Left kidney (tissue), 2 donors: ENCODE data around the gene TRIM75. TPM values are rescaled to one million over a fixed set of nuclear protein-coding genes. Genes with fewer than 3 reads are reported as not detected.
A peak's percentile ranks its signal among the peaks of the same experiment; 100 is the strongest.
"Not testable (repeated sequence)": the region's sequence is repeated elsewhere in the genome, so short reads cannot be mapped to it uniquely, and the experiment has no call there.

Experiments
- DNase-seq: peaks from one replicate; pipeline ENCODE4 v3.0.0-alpha.2; 2013
- polyA plus RNA-seq: library from polyadenylated mRNA; unstranded; fragments of 120-200 nt; gene quantifications from one replicate; pipeline ENCODE4 v1.2.1, GENCODE V29; 2013; ENCODE audit not compliant: insufficient read length

Gene TRIM75
- polyA plus RNA-seq, 1 donor: 0.10 TPM

- no peak for DNase-seq
Measured at GRCh38 chr4:165077034-165077578, 23.4 kb downstream of the TRIM75 start.

- DNase-seq: peak; percentile 17
Measured at GRCh38 chr4:165079476-165079875, 25.8 kb downstream of the TRIM75 start.

GRCh38 chr4:165084787-165085186 lies 31.1 kb downstream of the TRIM75 start:
- not testable (repeated sequence) for DNase-seq

GRCh38 chr4:165085946-165086345 lies 32.3 kb downstream of the TRIM75 start:
- DNase-seq: no peak

GRCh38 chr4:165088366-165088765 lies 34.7 kb downstream of the TRIM75 start:
- DNase-seq: no peak

- not testable (repeated sequence) for DNase-seq
Measured at GRCh38 chr4:165092187-165092586, 38.5 kb downstream of the TRIM75 start.

- DNase-seq: no peak
Measured at GRCh38 chr4:165094873-165095272, 41.2 kb downstream of the TRIM75 start.

GRCh38 chr4:165095291-165095690 lies 41.6 kb downstream of the TRIM75 start:
- DNase-seq: no peak

GRCh38 chr4:165096776-165097175 lies 43.1 kb downstream of the TRIM75 start:
- peak; percentile 24 for DNase-seq

- no peak for DNase-seq
Measured at GRCh38 chr4:165101641-165102040, 48.0 kb downstream of the TRIM75 start.

- DNase-seq: no peak
Measured at GRCh38 chr4:165106518-165106917, 52.9 kb downstream of the TRIM75 start.

Other genes starting within 250 kb of the TRIM75 start
- gene APELA, start 176.7 kb upstream of the TRIM75 start, polyA plus RNA-seq: 11.9 TPM
- gene TRIM61, start 76.2 kb upstream of the TRIM75 start, polyA plus RNA-seq: 5.1 TPM
- gene TRIM60, start 21.9 kb upstream of the TRIM75 start, polyA plus RNA-seq: not detected
- 35.6 TPM for gene TMEM192, start 59.0 kb downstream of the TRIM75 start, polyA plus RNA-seq
- gene KLHL2, start 153.7 kb downstream of the TRIM75 start, polyA plus RNA-seq: 23.9 TPM